SK-N-SH (cell line): ENCODE data around the gene LRRC39.

ENCODE experiments used
- CTCF ChIP-seq: fragments of 200-600 bp; sonication (generic); IDR thresholded peaks from 2 replicates; pipeline ENCODE4 v1.6.1; 2017; ENCODE audit warnings: antibody characterized with exemption, mild to moderate bottlenecking, moderate library complexity
- ELF1 ChIP-seq: IDR thresholded peaks from 2 replicates; pipeline ENCODE4 v1.4.0; 2012
- EZH2phosphoT487 ChIP-seq: fragments of 200-600 bp; sonication (generic); IDR thresholded peaks from 2 replicates; pipeline ENCODE4 v1.6.1; 2017; ENCODE audit warnings: low read depth, mixed run types, mild to moderate bottlenecking, antibody characterized with exemption, moderate library complexity, borderline replicate concordance
- FOSL2 ChIP-seq: IDR thresholded peaks from 2 replicates; pipeline ENCODE4 v1.4.0; 2012; ENCODE audit warnings: low read depth, mild to moderate bottlenecking, moderate library complexity, borderline replicate concordance
- GABPA ChIP-seq: IDR thresholded peaks from 2 replicates; pipeline ENCODE4 v1.4.0; 2012; ENCODE audit warnings: low read depth, mild to moderate bottlenecking
- JUND ChIP-seq: IDR thresholded peaks from 2 replicates; pipeline ENCODE4 v1.4.0; 2012
- POLR2AphosphoS5 ChIP-seq: IDR thresholded peaks from 2 replicates; pipeline ENCODE4 v1.6.1; 2012; ENCODE audit warnings: low read depth, low read length
- RAD21 ChIP-seq: IDR thresholded peaks from 2 replicates; pipeline ENCODE4 v1.6.1; 2012; ENCODE audit warnings: mild to moderate bottlenecking, low read length
- REST ChIP-seq: IDR thresholded peaks from 2 replicates; pipeline ENCODE4 v1.6.1; 2012; ENCODE audit warnings: mild to moderate bottlenecking, low read depth, low read length, moderate library complexity
- SIN3A ChIP-seq: IDR thresholded peaks from 2 replicates; pipeline ENCODE4 v1.6.1; 2012; ENCODE audit warnings: low read depth, mild to moderate bottlenecking, low read length, moderate library complexity, borderline replicate concordance
- SMC3 ChIP-seq: IDR thresholded peaks from 2 replicates; pipeline ENCODE4 v1.6.1; 2012; ENCODE audit warnings: low read depth, low read length, improper control_type of control experiment
- USF1 ChIP-seq: IDR thresholded peaks from 2 replicates; pipeline ENCODE4 v1.4.0; 2012; ENCODE audit warnings: low read depth, borderline replicate concordance

GRCh38 chr1:100130552-100131077, 47.4 kb downstream of the LRRC39 start:
- TF ChIP-seq REST, result no peak
- no peak for TF ChIP-seq CTCF
- TF ChIP-seq GABPA, result no peak
- TF ChIP-seq EZH2phosphoT487, result no peak
- TF ChIP-seq SMC3, result no peak
- no peak for TF ChIP-seq FOSL2
- no peak for TF ChIP-seq POLR2AphosphoS5
- no peak for TF ChIP-seq SIN3A
- no peak for TF ChIP-seq JUND
- TF ChIP-seq ELF1, result no peak
- TF ChIP-seq RAD21, result no peak
- TF ChIP-seq USF1, result no peak
